Panc1 (cell line): ENCODE results near the gene FLT1. TPM values are rescaled to one million over a fixed set of nuclear protein-coding genes. Genes with fewer than 3 reads are reported as not detected.

ENCODE experiments used
- ATAC-seq: fragments of 200-7000 bp; cut with Tn5 transposase; 2 replicates; pipeline ENCODE4 v1.9.1; 2020; ENCODE audit warnings: mild to moderate bottlenecking, moderate library complexity
- BruUV-seq: library from RNA; stranded (reverse); fragments of 400-500 nt; replicated peaks from 2 replicates; lab custom pipeline; 2021; lab: Mats Ljungman, UMichigan
- CTCF ChIA-PET: fragments of 300-600 bp; sonication (Branson Sonifier 250); formaldehyde crosslinking; loops from one replicate; lab custom pipeline; 2022; ENCODE audit warnings: antibody characterized with exemption; lab: Charles Lee
- POLR2A ChIA-PET: fragments of 300-600 bp; sonication (Branson Sonifier 250); formaldehyde crosslinking; loops from one replicate; lab custom pipeline; 2022; ENCODE audit warnings: antibody characterized with exemption; lab: Charles Lee
- DNase-seq: peaks from one replicate; pipeline ENCODE4 v3.0.0-alpha.2; 2010; ENCODE audit warnings: low read depth, low spot score
- H3K27ac ChIP-seq: 2 replicates; pipeline ENCODE4 v1.5.1; 2011; ENCODE audit warnings: mild to moderate bottlenecking, low read length, inconsistent platforms
- H3K27me3 ChIP-seq: fragments of 200-500 bp; sonication (Bioruptor generic); 2 replicates; pipeline ENCODE4 v1.6.0; 2014; ENCODE audit warnings: low read length, inconsistent platforms; ENCODE audit not compliant: control insufficient read depth, insufficient read depth
- H3K36me3 ChIP-seq: fragments of 200-500 bp; sonication (Bioruptor generic); 2 replicates; pipeline ENCODE4 v1.5.1; 2014; ENCODE audit warnings: inconsistent platforms, mild to moderate bottlenecking, low read length, moderate library complexity; ENCODE audit not compliant: control insufficient read depth, insufficient read depth
- H3K4me1 ChIP-seq: 2 replicates; pipeline ENCODE4 v1.5.1; 2011; ENCODE audit warnings: inconsistent platforms, mild to moderate bottlenecking, low read length, moderate library complexity; ENCODE audit not compliant: control insufficient read depth, insufficient read depth
- H3K4me3 ChIP-seq, 2 experiments: 2 replicates each; pipeline ENCODE4 v1.5.1; 2011 to 2012; ENCODE audit warnings: low read depth in 2 of 2, low read length in 2 of 2, mild to moderate bottlenecking in 2 of 2, inconsistent platforms in 1 of 2, moderate library complexity in 1 of 2
- H3K9me3 ChIP-seq: fragments of 200-500 bp; sonication (Bioruptor generic); 2 replicates; pipeline ENCODE4 v1.5.1; 2014; ENCODE audit warnings: low read depth, mild to moderate bottlenecking, inconsistent platforms, low read length, moderate library complexity; ENCODE audit not compliant: control insufficient read depth, insufficient read depth
- POLR2AphosphoS5 ChIP-seq: IDR thresholded peaks from 2 replicates; pipeline ENCODE4 v1.6.1; 2012; ENCODE audit warnings: mild to moderate bottlenecking, low read depth, low read length, moderate library complexity
- SIN3A ChIP-seq: IDR thresholded peaks from 2 replicates; pipeline ENCODE4 v1.6.1; 2012; ENCODE audit warnings: low read depth, mild to moderate bottlenecking, low read length, moderate library complexity, borderline replicate concordance; ENCODE audit not compliant: insufficient read depth
- TCF7L2 ChIP-seq: IDR thresholded peaks from 2 replicates; pipeline ENCODE4 v1.6.1; 2011; ENCODE audit warnings: mild to moderate bottlenecking, low read depth, low read length, inconsistent platforms
- in situ Hi-C: cut with HindIII; loops from 2 replicates; pipeline ENCODE4 v1.10.0; 2016; ENCODE audit warnings: low sequenced_read_pairs, low pct_unique_long_range_greater_than_20kb
- intact Hi-C: fragments of 100-400 bp; cut with micrococcal nuclease; formaldehyde crosslinking; loops from one replicate; pipeline ENCODE4 v1.10.0; 2022; ENCODE audit not compliant: unreplicated experiment
- total RNA-seq: library from RNA; stranded (reverse); gene quantifications from one replicate; pipeline ENCODE4 v1.2.1, GENCODE V29; 2021; ENCODE audit not compliant: unreplicated experiment
- TF ChIP-seq, protein P1 (sequence below): fragments of 450-650 bp; IDR thresholded peaks from 2 replicates; pipeline ENCODE4 v1.5.1; 2017; ENCODE audit warnings: mild to moderate bottlenecking
- TF ChIP-seq, protein P2 (sequence below), 2 experiments: IDR thresholded peaks; 2 replicates each; pipeline ENCODE4 v1.6.1; 2011 to 2012; ENCODE audit warnings: low read depth in 2 of 2, control low read depth in 1 of 2, low read length in 1 of 2, mild to moderate bottlenecking in 1 of 2, moderate library complexity in 1 of 2; ENCODE audit not compliant: insufficient read depth in 1 of 2

The FLT1 gene
- total RNA-seq, 1 experiment from 2014 or later: 0.15 TPM

DNA sequence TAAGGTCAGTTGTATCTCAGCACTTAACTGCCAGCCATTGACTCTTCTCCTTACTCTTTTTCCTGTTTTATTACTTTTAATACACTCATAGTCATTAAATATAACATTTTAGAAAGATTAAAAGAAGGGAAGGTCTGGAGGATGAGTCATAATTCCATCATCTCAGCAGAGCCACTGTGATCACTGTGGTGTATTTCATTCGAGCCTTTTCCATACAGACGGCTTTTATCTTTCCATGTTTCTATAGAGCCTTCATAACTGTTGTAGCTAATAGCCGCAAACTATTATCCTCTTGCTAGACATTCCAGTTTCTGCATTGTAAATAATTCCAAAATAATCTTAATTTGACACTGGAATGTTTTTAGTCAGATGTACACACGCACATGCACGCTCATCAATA lies 4.7 kb upstream of the FLT1 start:
- CTCF ChIA-PET: no interaction called here
- in situ Hi-C loops: no loop called here
- H3K27me3 ChIP-seq: peaks cover 12% of the 10 kb centered on the region; the same call in 1 of the 2 replicates

DNA sequence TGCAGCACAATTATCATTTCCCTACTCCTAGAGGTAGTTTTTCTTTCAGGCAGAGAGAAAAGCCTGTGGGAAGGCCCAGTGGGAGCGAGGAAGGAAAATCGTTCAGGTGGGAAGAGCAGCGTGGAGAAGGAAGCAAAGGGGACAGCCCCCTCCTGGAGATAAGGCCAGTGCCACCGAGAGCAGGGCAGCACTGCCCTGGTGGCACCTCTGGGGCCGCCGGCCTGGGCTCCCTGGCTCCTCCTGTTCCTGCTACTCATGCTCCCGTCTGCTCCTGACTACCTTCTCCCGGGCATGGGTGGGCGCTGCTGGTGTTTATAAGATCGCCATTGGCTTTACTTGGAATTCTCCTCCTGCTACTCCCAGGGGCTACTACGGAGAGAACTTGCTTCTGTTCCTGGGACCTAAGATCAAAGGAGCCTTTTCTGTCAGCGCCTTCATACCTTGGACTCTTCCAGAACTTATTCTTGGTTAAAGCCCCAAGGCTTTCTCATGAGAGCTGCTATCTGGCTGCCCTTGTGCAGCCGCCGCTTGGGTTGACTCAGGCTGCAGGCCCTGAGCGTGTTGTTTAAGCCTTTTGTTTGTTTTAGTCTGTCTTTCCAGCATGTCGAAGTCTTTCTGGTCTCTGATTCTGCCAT lies 3.7 kb upstream of the FLT1 start:
- POLR2A ChIA-PET: no interaction called here

More for the DNA sequence above, 4.7 kb upstream of the FLT1 start:
- no TSS peak for BruUV-seq
- Histone ChIP-seq H3K36me3 (no peaks in the 10 kb centered on the region), H3K9me3 (no peaks in the 10 kb centered on the region), H3K4me3 (no peak overlapping the region), H3K27ac (no peak overlapping the region), H3K4me1 (no peaks in the 10 kb centered on the region)
- POLR2A ChIA-PET: no interaction called here
- DNase-seq (no peak), ATAC-seq (no peak)
- TF ChIP-seq POLR2AphosphoS5 (no peak), TCF7L2 (no peak), SIN3A (no peak)
- TF ChIP-seq, protein P1, sequence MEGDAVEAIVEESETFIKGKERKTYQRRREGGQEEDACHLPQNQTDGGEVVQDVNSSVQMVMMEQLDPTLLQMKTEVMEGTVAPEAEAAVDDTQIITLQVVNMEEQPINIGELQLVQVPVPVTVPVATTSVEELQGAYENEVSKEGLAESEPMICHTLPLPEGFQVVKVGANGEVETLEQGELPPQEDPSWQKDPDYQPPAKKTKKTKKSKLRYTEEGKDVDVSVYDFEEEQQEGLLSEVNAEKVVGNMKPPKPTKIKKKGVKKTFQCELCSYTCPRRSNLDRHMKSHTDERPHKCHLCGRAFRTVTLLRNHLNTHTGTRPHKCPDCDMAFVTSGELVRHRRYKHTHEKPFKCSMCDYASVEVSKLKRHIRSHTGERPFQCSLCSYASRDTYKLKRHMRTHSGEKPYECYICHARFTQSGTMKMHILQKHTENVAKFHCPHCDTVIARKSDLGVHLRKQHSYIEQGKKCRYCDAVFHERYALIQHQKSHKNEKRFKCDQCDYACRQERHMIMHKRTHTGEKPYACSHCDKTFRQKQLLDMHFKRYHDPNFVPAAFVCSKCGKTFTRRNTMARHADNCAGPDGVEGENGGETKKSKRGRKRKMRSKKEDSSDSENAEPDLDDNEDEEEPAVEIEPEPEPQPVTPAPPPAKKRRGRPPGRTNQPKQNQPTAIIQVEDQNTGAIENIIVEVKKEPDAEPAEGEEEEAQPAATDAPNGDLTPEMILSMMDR: no peak
- TF ChIP-seq, protein P2, sequence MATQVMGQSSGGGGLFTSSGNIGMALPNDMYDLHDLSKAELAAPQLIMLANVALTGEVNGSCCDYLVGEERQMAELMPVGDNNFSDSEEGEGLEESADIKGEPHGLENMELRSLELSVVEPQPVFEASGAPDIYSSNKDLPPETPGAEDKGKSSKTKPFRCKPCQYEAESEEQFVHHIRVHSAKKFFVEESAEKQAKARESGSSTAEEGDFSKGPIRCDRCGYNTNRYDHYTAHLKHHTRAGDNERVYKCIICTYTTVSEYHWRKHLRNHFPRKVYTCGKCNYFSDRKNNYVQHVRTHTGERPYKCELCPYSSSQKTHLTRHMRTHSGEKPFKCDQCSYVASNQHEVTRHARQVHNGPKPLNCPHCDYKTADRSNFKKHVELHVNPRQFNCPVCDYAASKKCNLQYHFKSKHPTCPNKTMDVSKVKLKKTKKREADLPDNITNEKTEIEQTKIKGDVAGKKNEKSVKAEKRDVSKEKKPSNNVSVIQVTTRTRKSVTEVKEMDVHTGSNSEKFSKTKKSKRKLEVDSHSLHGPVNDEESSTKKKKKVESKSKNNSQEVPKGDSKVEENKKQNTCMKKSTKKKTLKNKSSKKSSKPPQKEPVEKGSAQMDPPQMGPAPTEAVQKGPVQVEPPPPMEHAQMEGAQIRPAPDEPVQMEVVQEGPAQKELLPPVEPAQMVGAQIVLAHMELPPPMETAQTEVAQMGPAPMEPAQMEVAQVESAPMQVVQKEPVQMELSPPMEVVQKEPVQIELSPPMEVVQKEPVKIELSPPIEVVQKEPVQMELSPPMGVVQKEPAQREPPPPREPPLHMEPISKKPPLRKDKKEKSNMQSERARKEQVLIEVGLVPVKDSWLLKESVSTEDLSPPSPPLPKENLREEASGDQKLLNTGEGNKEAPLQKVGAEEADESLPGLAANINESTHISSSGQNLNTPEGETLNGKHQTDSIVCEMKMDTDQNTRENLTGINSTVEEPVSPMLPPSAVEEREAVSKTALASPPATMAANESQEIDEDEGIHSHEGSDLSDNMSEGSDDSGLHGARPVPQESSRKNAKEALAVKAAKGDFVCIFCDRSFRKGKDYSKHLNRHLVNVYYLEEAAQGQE (IDR thresholded peaks at IDR 0.05; ENCODE audit: insufficient read depth in 1 of 2, low read depth in 2 of 2, low read length in 1 of 2): no peak
- intact Hi-C loops: no loop called here

More for the DNA sequence above, 3.7 kb upstream of the FLT1 start:
- DNase-seq (no peak), ATAC-seq (no peak)
- CTCF ChIA-PET: interaction anchor here (0.6 kb wide), 1 partner anchor 665 kb away, joined by 3 read pairs; no protein-coding TSS in a partner anchor
- peaks cover 12% of the 10 kb centered on the region; the same call in 1 of the 2 replicates for H3K27me3 ChIP-seq
- no peak for TF ChIP-seq TCF7L2
- no peak for TF ChIP-seq SIN3A
- TF ChIP-seq POLR2AphosphoS5: no peak
- TF ChIP-seq, protein P1: no peak
- TF ChIP-seq, protein P2 (IDR thresholded peaks at IDR 0.05; ENCODE audit: insufficient read depth in 1 of 2, low read depth in 2 of 2, low read length in 1 of 2): no peak
- BruUV-seq: no TSS peak
- no peaks in the 10 kb centered on the region for H3K4me1 ChIP-seq
- no peaks in the 10 kb centered on the region for H3K36me3 ChIP-seq
- intact Hi-C loops (no loop called here), in situ Hi-C loops (no loop called here)
- H3K4me3 ChIP-seq: no peak overlapping the region
- H3K27ac ChIP-seq: no peak overlapping the region
- no peaks in the 10 kb centered on the region for H3K9me3 ChIP-seq
